Endothelial cell of umbilical vein (primary cell): Measurements from ENCODE around the gene CMTM8. TPM values are rescaled to one million over a fixed set of nuclear protein-coding genes. Genes with fewer than 3 reads are reported as not detected.

ENCODE experiments used
- BruUV-seq: library from RNA; stranded (reverse); fragments of 400-500 nt; replicated peaks from 2 replicates; lab custom pipeline; 2021; lab: Mats Ljungman, UMichigan
- CTCF ChIA-PET: fragments of 300-600, 350-600 bp; sonication (Branson Sonifier 250); formaldehyde crosslinking; loops from one replicate; lab custom pipeline; 2021; ENCODE audit warnings: antibody characterized with exemption, inconsistent platforms; lab: Charles Lee
- POLR2A ChIA-PET: fragments of 300-600, 350-600 bp; sonication (Branson Sonifier 250); formaldehyde crosslinking; loops from one replicate; lab custom pipeline; 2021; ENCODE audit warnings: antibody characterized with exemption, inconsistent platforms; lab: Charles Lee
- DNase-seq: peaks from one replicate; pipeline ENCODE4 v3.0.0-alpha.2; 2011; ENCODE audit warnings: low read depth, low spot score
- FAIRE-seq: peaks from 2 replicates; lab custom pipeline; 2011; peaks lifted over from hg19 to GRCh38; lab: Jason Lieb, UNC
- H2AFZ ChIP-seq: 2 replicates; pipeline ENCODE4 v1.6.0; 2012; ENCODE audit warnings: low read depth, low read length, control low read depth, inconsistent platforms
- H3K27ac ChIP-seq: 2 replicates; pipeline ENCODE4 v1.5.1; 2011; ENCODE audit warnings: low read depth, mild to moderate bottlenecking, control low read depth, low read length, moderate library complexity; ENCODE audit not compliant: insufficient read depth
- H3K27me3 ChIP-seq, 2 experiments: 2 replicates each; pipeline versions ENCODE4 v1.6.0 to v1.6.1; 2011; ENCODE audit warnings: low read length in 2 of 2, mixed read lengths in 1 of 2; ENCODE audit not compliant: control insufficient read depth in 2 of 2, insufficient read depth in 2 of 2
- H3K36me3 ChIP-seq, 2 experiments: 2 replicates in 1 of 2; 3 replicates in 1 of 2; pipeline ENCODE4 v1.5.1; 2011; ENCODE audit warnings: low read length in 2 of 2, mild to moderate bottlenecking in 1 of 2, moderate library complexity in 1 of 2; ENCODE audit not compliant: control insufficient read depth in 2 of 2, insufficient read depth in 2 of 2; ENCODE audit errors: extremely low read depth in 1 of 2
- H3K4me1 ChIP-seq: 3 replicates; pipeline ENCODE4 v1.5.1; 2011; ENCODE audit warnings: mild to moderate bottlenecking, low read length; ENCODE audit not compliant: control insufficient read depth, insufficient read depth; ENCODE audit errors: extremely low read depth
- H3K4me2 ChIP-seq: 2 replicates; pipeline ENCODE4 v1.6.1; 2011; ENCODE audit warnings: low read length, control low read depth, mixed read lengths; ENCODE audit not compliant: insufficient read depth
- H3K4me3 ChIP-seq, 3 experiments: fragments of 200-600 bp in 1 of 3; sonication (generic), shearing (Covaris generic) in 1 of 3; replicated peaks in 1 of 3; 2 replicates each; pipeline ENCODE4 v1.5.1; 2011 to 2016; ENCODE audit warnings: control low read depth in 3 of 3, low read length in 3 of 3, mild to moderate bottlenecking in 2 of 3, inconsistent platforms in 1 of 3, low read depth in 1 of 3, moderate library complexity in 1 of 3; ENCODE audit not compliant: insufficient read depth in 1 of 3
- H3K79me2 ChIP-seq: 2 replicates; pipeline ENCODE4 v1.6.0; 2012; ENCODE audit warnings: low read length, inconsistent platforms; ENCODE audit not compliant: control insufficient read depth, insufficient read depth
- H3K9ac ChIP-seq: replicated peaks from 2 replicates; pipeline ENCODE3; 2011; ENCODE audit warnings: low read length, control low read depth; ENCODE audit not compliant: insufficient read depth; ENCODE audit errors: extremely low read depth
- H3K9me1 ChIP-seq: replicated peaks from 3 replicates; pipeline ENCODE4 v1.6.0; 2011; ENCODE audit warnings: mild to moderate bottlenecking, low read length; ENCODE audit not compliant: control insufficient read depth, insufficient read depth; ENCODE audit errors: extremely low read depth
- H3K9me3 ChIP-seq: replicated peaks from 2 replicates; pipeline ENCODE4 v1.5.1; 2012; ENCODE audit warnings: low read length, inconsistent platforms; ENCODE audit not compliant: control insufficient read depth, insufficient read depth
- H4K20me1 ChIP-seq: replicated peaks from 2 replicates; pipeline ENCODE3; 2011; ENCODE audit warnings: mild to moderate bottlenecking, low read length; ENCODE audit not compliant: control insufficient read depth, insufficient read depth; ENCODE audit errors: extremely low read depth
- EZH2 ChIP-seq: IDR thresholded peaks from 2 replicates; pipeline ENCODE4 v1.6.1; 2012; ENCODE audit warnings: borderline replicate concordance, low read depth, mild to moderate bottlenecking, moderate library complexity, low read length, inconsistent platforms; ENCODE audit not compliant: severe bottlenecking
- FOS ChIP-seq: IDR thresholded peaks from 2 replicates; pipeline ENCODE4 v1.6.1; 2011; ENCODE audit warnings: mild to moderate bottlenecking, low read length, moderate library complexity, borderline replicate concordance; ENCODE audit not compliant: insufficient read depth
- GATA2 ChIP-seq: IDR thresholded peaks from 2 replicates; pipeline ENCODE4 v1.7.0; 2011; ENCODE audit warnings: low read depth, mild to moderate bottlenecking, moderate library complexity, mixed read lengths, low read length; ENCODE audit not compliant: insufficient read length, insufficient read depth
- JUN ChIP-seq: IDR thresholded peaks from 2 replicates; pipeline ENCODE4 v1.6.1; 2011; ENCODE audit warnings: borderline replicate concordance, low read depth; ENCODE audit not compliant: insufficient read length, insufficient read depth
- POLR2A ChIP-seq: IDR thresholded peaks from 2 replicates; pipeline ENCODE4 v1.6.1; 2012; ENCODE audit warnings: low read depth, mild to moderate bottlenecking, control low read depth, low read length
- dilution Hi-C: fragments of 300-500 bp; cut with MboI; formaldehyde crosslinking; loops from one replicate; pipeline ENCODE4 v1.15.0; 2019; ENCODE audit warnings: low sequenced_read_pairs; ENCODE audit not compliant: extremely low pct_ligation_motif_present
- intact Hi-C: fragments of 100-400 bp; cut with micrococcal nuclease; formaldehyde crosslinking; loops from one replicate; pipeline ENCODE4 v1.10.0; 2022
- polyA plus RNA-seq, 4 experiments: library from polyadenylated mRNA; depleted of rRNA in 3 of 4; stranded (reverse) in 3 of 4; unstranded in 1 of 4; fragments of >200 nt; gene quantifications; 2 replicates each; pipeline versions ENCODE4 v1.2.1 to v1.2.3, GENCODE V29; 2011 to 2012; ENCODE audit warnings: missing spikeins in 1 of 4
- total RNA-seq: library from RNA; stranded (reverse); gene quantifications from 2 replicates; pipeline ENCODE4 v1.2.3, GENCODE V29; 2021

Gene CMTM8
- total and polyA plus RNA-seq, 2 donors (not counting 3 experiments of a cell fraction or from before 2014, with no cell fraction given), result 7.3 to 11.9 TPM

GRCh38 chr3:32375596-32375930, 137.1 kb downstream of the CMTM8 start:
- CTCF ChIA-PET, result interaction anchor here (0.8 to 4.4 kb wide), 16 partner anchors 10 to 199 kb away, joined by 3 to 143 read pairs (median 6); partner anchors contain the start of gene CMTM7
- intact Hi-C loops (loop anchor here (1.0 to 5.0 kb wide), 4 partner anchors 16 to 197 kb away; partner anchors contain the start of genes CMTM7 and DYNC1LI1), dilution Hi-C loops (no loop called here)
- TF ChIP-seq POLR2A, result no peak
- TF ChIP-seq GATA2, result no peak
- Histone ChIP-seq H3K9me3 (no peaks in the 10 kb centered on the region), H3K9ac (no peak overlapping the region), H3K79me2 (no peaks in the 10 kb centered on the region), H4K20me1 (no peaks in the 10 kb centered on the region), H3K27ac (no peak overlapping the region), H2AFZ (no peak overlapping the region), H3K36me3 (no peaks in the 10 kb centered on the region), H3K4me2 (no peak overlapping the region), H3K9me1 (no peaks in the 10 kb centered on the region), H3K4me1 (peaks cover 9% of the 10 kb centered on the region), H3K27me3 (no peaks in the 10 kb centered on the region), H3K4me3 (no peak overlapping the region)
- no TSS peak for BruUV-seq
- no peak for DNase-seq
- POLR2A ChIA-PET, result no interaction called here
- no peak for FAIRE-seq

DNA sequence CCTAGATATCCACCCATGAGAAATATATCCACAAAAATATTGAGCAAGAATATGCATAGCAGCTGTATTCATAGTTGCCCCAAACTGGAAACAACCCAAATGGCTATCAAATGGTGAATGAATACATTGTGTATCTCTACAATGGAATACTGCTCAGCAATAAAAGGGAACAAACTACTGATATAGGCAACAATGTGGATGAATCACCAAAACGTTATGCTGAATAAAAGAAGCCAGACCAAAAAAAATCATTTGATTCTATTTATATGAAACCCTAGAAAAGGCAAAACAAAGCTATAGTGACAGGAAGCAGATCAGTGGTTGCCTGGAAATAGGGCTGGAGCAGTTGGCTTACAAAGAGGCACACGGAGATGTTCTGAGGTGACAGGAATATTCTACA, 137.6 kb downstream of the CMTM8 start:
- FAIRE-seq, result peak; percentile 83
- ChIA-PET CTCF (interaction anchor here (0.6 to 4.4 kb wide), 19 partner anchors 10 to 200 kb away, joined by 3 to 143 read pairs (median 6); partner anchors contain the start of gene CMTM7), POLR2A (no interaction called here)
- dilution Hi-C loops (no loop called here), intact Hi-C loops (loop anchor here (5.0 kb wide), 1 partner anchor 196 kb away; the partner anchor contains the start of gene DYNC1LI1)
- Histone ChIP-seq H2AFZ (no peak overlapping the region), H3K4me2 (no peak overlapping the region), H3K4me3 (no peak overlapping the region), H3K9ac (no peak overlapping the region), H3K79me2 (no peaks in the 10 kb centered on the region), H3K27me3 (no peaks in the 10 kb centered on the region), H3K9me3 (no peaks in the 10 kb centered on the region), H3K27ac (no peak overlapping the region), H4K20me1 (no peaks in the 10 kb centered on the region), H3K36me3 (no peaks in the 10 kb centered on the region), H3K9me1 (no peaks in the 10 kb centered on the region), H3K4me1 (peaks cover 9% of the 10 kb centered on the region)
- peak; percentile 68 for DNase-seq
- peak; percentile 32 for TF ChIP-seq FOS
- peak; percentile 64 for TF ChIP-seq JUN
- TF ChIP-seq EZH2, result no peak
- BruUV-seq, result no TSS peak
